Measurements from ENCODE around the gene TMEM150C.

DNA sequence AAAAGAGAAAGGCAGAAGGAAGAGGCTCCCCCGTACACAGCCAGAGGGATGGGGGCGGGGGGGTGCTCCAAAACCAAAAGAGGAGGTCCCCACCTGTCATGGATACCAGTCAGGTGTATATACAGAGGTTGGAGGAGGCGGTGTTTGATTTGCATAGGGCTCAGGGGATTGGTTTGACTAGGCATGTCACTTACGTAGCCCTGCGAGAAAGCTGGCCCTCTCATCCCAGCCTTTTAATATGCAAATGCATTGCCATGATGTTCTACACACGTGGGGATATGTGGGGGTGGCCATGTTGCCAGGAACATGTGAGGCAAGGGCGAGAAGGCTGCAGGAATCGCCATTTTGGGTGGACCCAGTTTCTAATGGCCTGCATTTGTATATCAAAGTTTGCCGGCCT is 38.6 kb downstream of the TMEM150C start:
- TF ChIP-seq, protein P1, sequence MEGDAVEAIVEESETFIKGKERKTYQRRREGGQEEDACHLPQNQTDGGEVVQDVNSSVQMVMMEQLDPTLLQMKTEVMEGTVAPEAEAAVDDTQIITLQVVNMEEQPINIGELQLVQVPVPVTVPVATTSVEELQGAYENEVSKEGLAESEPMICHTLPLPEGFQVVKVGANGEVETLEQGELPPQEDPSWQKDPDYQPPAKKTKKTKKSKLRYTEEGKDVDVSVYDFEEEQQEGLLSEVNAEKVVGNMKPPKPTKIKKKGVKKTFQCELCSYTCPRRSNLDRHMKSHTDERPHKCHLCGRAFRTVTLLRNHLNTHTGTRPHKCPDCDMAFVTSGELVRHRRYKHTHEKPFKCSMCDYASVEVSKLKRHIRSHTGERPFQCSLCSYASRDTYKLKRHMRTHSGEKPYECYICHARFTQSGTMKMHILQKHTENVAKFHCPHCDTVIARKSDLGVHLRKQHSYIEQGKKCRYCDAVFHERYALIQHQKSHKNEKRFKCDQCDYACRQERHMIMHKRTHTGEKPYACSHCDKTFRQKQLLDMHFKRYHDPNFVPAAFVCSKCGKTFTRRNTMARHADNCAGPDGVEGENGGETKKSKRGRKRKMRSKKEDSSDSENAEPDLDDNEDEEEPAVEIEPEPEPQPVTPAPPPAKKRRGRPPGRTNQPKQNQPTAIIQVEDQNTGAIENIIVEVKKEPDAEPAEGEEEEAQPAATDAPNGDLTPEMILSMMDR (IDR thresholded peaks at IDR 0.05), result no peak
- TF ChIP-seq EP300 (IDR thresholded peaks at IDR 0.05) (no peak), POLR2AphosphoS5 (IDR thresholded peaks at IDR 0.05) (no peak), POLR2A (IDR thresholded peaks at IDR 0.05) (no peak)

All from stomach (tissue), 4 donors.